Stimulated activated CD4-positive, alpha-beta T cell treated with anti-CD3 and anti-CD28 coated beads, Interleukin-4, amount 100 ng/mL, for 24 hours (primary cell): ENCODE results near the gene MEGF11.

Source experiments
- DNase-seq: peaks from one replicate; pipeline ENCODE4 v3.0.0-alpha.2; 2020

Gene MEGF11

DNA sequence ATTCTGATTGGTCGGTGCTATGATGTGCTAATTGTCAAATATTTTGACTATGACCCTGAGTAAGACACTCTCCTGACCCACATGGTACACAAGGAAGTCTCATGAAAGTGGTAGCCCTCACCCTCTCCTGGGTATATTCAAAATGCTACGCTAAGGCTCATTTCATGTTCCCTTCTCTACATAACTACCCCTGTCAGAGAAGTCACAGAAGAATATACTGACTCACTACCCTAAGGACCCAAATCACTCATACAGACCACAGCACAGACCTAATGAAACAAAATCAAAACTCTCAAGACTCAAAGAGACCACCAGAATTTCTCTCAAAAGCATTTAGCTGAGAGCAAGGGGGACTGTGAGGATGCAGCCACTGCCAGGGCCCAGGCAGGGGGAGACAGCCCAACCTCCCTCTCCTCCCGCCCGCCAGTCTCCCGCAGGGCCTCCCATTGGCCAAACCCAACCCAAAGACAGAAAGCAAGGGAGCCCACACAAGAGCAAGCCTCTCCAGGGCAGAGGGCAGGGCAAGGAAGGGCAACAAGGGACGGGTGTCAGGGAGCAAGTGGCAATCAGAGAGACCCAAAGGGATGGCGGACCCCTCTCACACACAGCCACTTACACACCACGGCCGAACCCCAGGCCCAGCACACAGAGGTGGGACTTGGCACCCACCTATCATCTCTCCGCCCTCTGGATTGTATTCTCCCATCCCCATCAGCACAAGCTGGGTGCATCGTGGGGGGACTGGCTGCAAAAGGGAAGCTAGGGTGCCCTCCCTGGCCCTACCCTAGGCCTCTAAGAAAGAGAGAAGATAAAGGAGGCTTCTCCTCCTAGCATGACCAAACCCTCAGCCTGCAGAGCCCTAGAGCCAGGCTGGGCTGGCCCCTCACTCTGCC, 41.6 kb downstream of the MEGF11 start:
- no peak for DNase-seq

GRCh38 chr15:66210684-66211083, 42.9 kb downstream of the MEGF11 start:
- no peak for DNase-seq

GRCh38 chr15:66198757-66199156, 54.8 kb downstream of the MEGF11 start:
- no peak for DNase-seq

DNA sequence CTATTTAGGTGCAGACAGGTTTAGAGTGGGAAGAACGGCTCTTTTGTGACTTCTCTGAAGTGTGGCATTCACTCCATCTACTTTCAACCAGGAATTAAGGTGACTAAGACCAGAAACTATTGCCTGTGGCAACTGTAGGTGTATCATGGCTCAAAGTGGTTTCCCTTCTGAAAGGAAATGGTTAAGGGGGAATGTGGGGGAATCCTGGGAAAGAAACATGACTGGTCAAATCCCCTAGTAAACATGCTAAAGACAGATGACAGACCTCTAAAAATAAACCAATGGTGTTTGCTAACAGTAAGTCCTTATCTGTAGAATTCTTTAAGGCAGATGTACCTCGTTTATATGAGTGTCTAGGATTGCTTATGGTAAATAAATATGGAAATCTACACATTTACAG, 56.9 kb downstream of the MEGF11 start:
- DNase-seq: no peak

- DNase-seq: no peak
Measured at GRCh38 chr15:66195621-66196230, 57.8 kb downstream of the MEGF11 start.

DNA sequence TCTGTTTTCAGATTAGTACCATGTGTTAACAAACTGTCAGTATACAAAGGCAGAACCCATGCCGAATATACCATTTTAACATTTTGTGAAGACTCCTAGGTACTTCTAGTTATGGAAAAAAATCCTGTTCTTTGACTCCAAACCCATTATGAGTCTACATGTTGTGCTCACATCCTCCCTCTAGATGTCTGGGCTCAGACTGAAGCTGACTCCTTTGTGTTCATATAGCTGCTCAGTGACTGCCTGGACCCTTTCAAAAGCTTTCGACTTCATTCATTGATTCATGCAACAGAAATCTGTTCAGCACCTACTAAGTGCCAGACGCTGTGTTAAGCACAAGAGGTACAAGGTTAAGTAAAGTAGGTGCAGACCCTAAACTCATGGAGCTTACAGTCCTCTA, 60.5 kb downstream of the MEGF11 start:
- DNase-seq: no peak

GRCh38 chr15:66190746-66191145, 62.8 kb downstream of the MEGF11 start:
- no peak for DNase-seq

- no peak for DNase-seq
Measured at GRCh38 chr15:66189291-66189690, 64.3 kb downstream of the MEGF11 start.

- no peak for DNase-seq
Measured at GRCh38 chr15:66188464-66188863, 65.1 kb downstream of the MEGF11 start.

- no peak for DNase-seq
Measured at GRCh38 chr15:66187271-66187670, 66.3 kb downstream of the MEGF11 start.

- DNase-seq: no peak
Measured at GRCh38 chr15:66186049-66186825, 67.3 kb downstream of the MEGF11 start.

GRCh38 chr15:66184936-66185790, 68.4 kb downstream of the MEGF11 start:
- DNase-seq: no peak

GRCh38 chr15:66184492-66184891, 69.1 kb downstream of the MEGF11 start:
- no peak for DNase-seq

- DNase-seq: no peak
Measured at GRCh38 chr15:66180531-66181097, 72.9 kb downstream of the MEGF11 start.

- DNase-seq: no peak
Measured at GRCh38 chr15:66178531-66178910, 75.0 kb downstream of the MEGF11 start.

GRCh38 chr15:66172324-66172980, 81.1 kb downstream of the MEGF11 start:
- no peak for DNase-seq

- no peak for DNase-seq
Measured at GRCh38 chr15:66171841-66172240, 81.7 kb downstream of the MEGF11 start.

- no peak for DNase-seq
Measured at GRCh38 chr15:66170716-66171115, 82.8 kb downstream of the MEGF11 start.

DNA sequence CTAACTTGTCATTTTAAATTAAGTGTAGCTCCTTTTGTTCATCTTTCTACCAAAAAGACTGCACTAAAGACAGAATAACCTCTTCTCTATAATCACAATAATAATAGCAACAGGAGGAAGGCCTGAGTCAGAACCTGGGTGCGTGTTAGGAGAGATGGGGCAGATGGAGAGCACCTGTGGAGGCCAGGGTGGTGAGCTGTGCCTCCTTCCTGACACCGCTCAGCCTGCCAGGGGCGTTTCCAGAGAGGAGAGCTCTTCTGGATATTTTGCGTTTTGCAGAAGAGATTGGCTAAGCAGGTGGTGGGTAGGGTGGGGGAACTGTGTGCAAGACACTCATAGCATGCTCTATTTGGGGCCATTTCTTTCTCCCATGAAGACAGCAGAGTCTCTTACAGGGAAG, 83.5 kb downstream of the MEGF11 start:
- DNase-seq: no peak

- DNase-seq: no peak
Measured at GRCh38 chr15:66169625-66170024, 83.9 kb downstream of the MEGF11 start.

- no peak for DNase-seq
Measured at GRCh38 chr15:66169023-66169422, 84.5 kb downstream of the MEGF11 start.

- DNase-seq: no peak
Measured at GRCh38 chr15:66167854-66168253, 85.7 kb downstream of the MEGF11 start.
